Kidney (tissue), 14 donors: Measurements from ENCODE around the gene PRKCE. TPM values are rescaled to one million over a fixed set of nuclear protein-coding genes. Genes with fewer than 3 reads are reported as not detected.

Experiments used
- DNase-seq, 5 donors: peaks; one replicate each; pipeline ENCODE4 v3.0.0-alpha.2; 2013 to 2020
- FAIRE-seq: peaks from 2 replicates; lab custom pipeline; 2012; peaks lifted over from hg19 to GRCh38; lab: Jason Lieb, UNC
- H3K27ac ChIP-seq, 2 donors: one replicate each; pipeline ENCODE4 v1.7.0; 2013; ENCODE audit warnings: low read depth in 2 of 2, low read length in 2 of 2, inconsistent platforms in 1 of 2
- H3K27me3 ChIP-seq: one replicate; pipeline ENCODE4 v1.7.1; 2013; ENCODE audit warnings: low read length, inconsistent platforms; ENCODE audit not compliant: control insufficient read depth, insufficient read depth
- H3K36me3 ChIP-seq, 3 donors: one replicate each; pipeline versions ENCODE4 v1.7.0 to v1.7.1; 2013; ENCODE audit warnings: low read length in 3 of 3, control low read depth in 1 of 3, inconsistent platforms in 1 of 3; ENCODE audit not compliant: insufficient read depth in 3 of 3, control insufficient read depth in 2 of 3
- H3K4me1 ChIP-seq, 3 donors: one replicate each; pipeline versions ENCODE4 v1.7.0 to v1.7.1; 2013; ENCODE audit warnings: low read length in 3 of 3, inconsistent platforms in 1 of 3, low read depth in 1 of 3; ENCODE audit not compliant: control insufficient read depth in 2 of 3, insufficient read depth in 2 of 3
- H3K4me3 ChIP-seq, 3 donors: one replicate each; pipeline versions ENCODE4 v1.7.0 to v1.8.1; 2013; ENCODE audit warnings: low read length in 3 of 3, control low read depth in 1 of 3, inconsistent platforms in 1 of 3
- H3K9ac ChIP-seq, 3 donors: one replicate each; pipeline versions ENCODE4 v1.7.0 to v1.7.1; 2013; ENCODE audit warnings: low read length in 3 of 3, control low read depth in 1 of 3, inconsistent platforms in 1 of 3
- H3K9me3 ChIP-seq, 3 donors: one replicate each; pipeline versions ENCODE4 v1.7.0 to v1.7.1; 2013; ENCODE audit warnings: low read length in 3 of 3, control low read depth in 1 of 3, inconsistent platforms in 1 of 3; ENCODE audit not compliant: control insufficient read depth in 2 of 3, insufficient read depth in 1 of 3
- intact Hi-C: fragments of 100-400 bp; cut with DNase I; formaldehyde crosslinking; loops from one replicate; pipeline ENCODE4 v1.11.1; 2022
- polyA plus RNA-seq: library from polyadenylated mRNA; stranded (reverse); fragments of 350-450 nt; fragmentation: Illumina TruSeq; extraction: RNeasy Lipid Tissue Mini Kit (QIAGEN cat#74804); gene quantifications from one replicate; pipeline ENCODE4 v1.2.3, GENCODE V29; 2014; ENCODE audit warnings: low read depth, low replicate concordance; ENCODE audit not compliant: insufficient read depth
- total RNA-seq: library from RNA; stranded (reverse); fragmentation: NEBNext Ultra II Directional; extraction: Animal tissue kit (Norgen Biotek cat#: 25700); gene quantifications from one replicate; pipeline ENCODE4 v1.2.1, GENCODE V29; 2021
- TF ChIP-seq, protein P1 (sequence below): IDR thresholded peaks from 3 replicates; pipeline ENCODE4 v1.5.1; 2012; ENCODE audit warnings: mild to moderate bottlenecking, moderate library complexity, borderline replicate concordance; ENCODE audit not compliant: insufficient read depth; ENCODE audit errors: extremely low read depth
- donor health status: control.
- donor health status: control.
- donor health status: control.
- donor health status: control.
- donor health status: control.
- donor health status: DM: yes; HTN: yes; CAD: no.
- donor health status: Normal renal cell carcinoma (clear cell type).

PRKCE gene
- total and polyA plus RNA-seq, 2 donors from 2014 or later: 11.1 to 27.3 TPM

GRCh38 chr2:46002507-46002883 lies 351.0 kb downstream of the PRKCE start:
- peak in 2 of 5 donors; percentile 44 to 51 for DNase-seq

GRCh38 chr2:46002947-46003346 lies 351.5 kb downstream of the PRKCE start:
- H3K9me3 ChIP-seq: no peaks in the 10 kb centered on the region
- peaks cover 0 to 2% (median 0%) of the 10 kb centered on the region in 3 donors for H3K36me3 ChIP-seq
- H3K4me3 ChIP-seq: no peak overlapping the region
- TF ChIP-seq, protein P1, sequence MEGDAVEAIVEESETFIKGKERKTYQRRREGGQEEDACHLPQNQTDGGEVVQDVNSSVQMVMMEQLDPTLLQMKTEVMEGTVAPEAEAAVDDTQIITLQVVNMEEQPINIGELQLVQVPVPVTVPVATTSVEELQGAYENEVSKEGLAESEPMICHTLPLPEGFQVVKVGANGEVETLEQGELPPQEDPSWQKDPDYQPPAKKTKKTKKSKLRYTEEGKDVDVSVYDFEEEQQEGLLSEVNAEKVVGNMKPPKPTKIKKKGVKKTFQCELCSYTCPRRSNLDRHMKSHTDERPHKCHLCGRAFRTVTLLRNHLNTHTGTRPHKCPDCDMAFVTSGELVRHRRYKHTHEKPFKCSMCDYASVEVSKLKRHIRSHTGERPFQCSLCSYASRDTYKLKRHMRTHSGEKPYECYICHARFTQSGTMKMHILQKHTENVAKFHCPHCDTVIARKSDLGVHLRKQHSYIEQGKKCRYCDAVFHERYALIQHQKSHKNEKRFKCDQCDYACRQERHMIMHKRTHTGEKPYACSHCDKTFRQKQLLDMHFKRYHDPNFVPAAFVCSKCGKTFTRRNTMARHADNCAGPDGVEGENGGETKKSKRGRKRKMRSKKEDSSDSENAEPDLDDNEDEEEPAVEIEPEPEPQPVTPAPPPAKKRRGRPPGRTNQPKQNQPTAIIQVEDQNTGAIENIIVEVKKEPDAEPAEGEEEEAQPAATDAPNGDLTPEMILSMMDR: no peak
- H3K27ac ChIP-seq: peak overlapping the region; percentile 26 to 95
- intact Hi-C loops: no loop called here
- FAIRE-seq (no peak), DNase-seq (no peak)
- H3K4me1 ChIP-seq: peaks cover 0 to 21% (median 9%) of the 10 kb centered on the region in 3 donors
- no peak overlapping the region for H3K9ac ChIP-seq
- H3K27me3 ChIP-seq: no peaks in the 10 kb centered on the region

More at GRCh38 chr2:46002507-46002883, 351.0 kb downstream of the PRKCE start:
- Histone ChIP-seq H3K36me3 (peaks cover 0 to 2% (median 0%) of the 10 kb centered on the region in 3 donors), H3K27me3 (no peaks in the 10 kb centered on the region), H3K4me3 (no peak overlapping the region), H3K9me3 (no peaks in the 10 kb centered on the region), H3K27ac (peak overlapping the region; percentile 26 to 95), H3K4me1 (peaks cover 0 to 21% (median 9%) of the 10 kb centered on the region in 3 donors), H3K9ac (no peak overlapping the region)
- intact Hi-C loops: no loop called here
- TF ChIP-seq, protein P1: no peak
- no peak for FAIRE-seq

- Histone ChIP-seq H3K27ac (peak overlapping the region; percentile 16 to 95), H3K36me3 (peaks cover 0 to 3% (median 0%) of the 10 kb centered on the region in 3 donors), H3K4me1 (peaks cover 0 to 21% (median 9%) of the 10 kb centered on the region in 3 donors), H3K9ac (no peak overlapping the region), H3K27me3 (no peaks in the 10 kb centered on the region), H3K9me3 (no peaks in the 10 kb centered on the region), H3K4me3 (peak overlapping the region in 1 of 3 donors; percentile 37)
- TF ChIP-seq, protein P1: no peak
- intact Hi-C loops: no loop called here
- no peak for FAIRE-seq
- no peak for DNase-seq
Observed at GRCh38 chr2:46003903-46004473, 352.5 kb downstream of the PRKCE start.
